ENCODE results near the gene SSBP2.

- TF ChIP-seq CTCF (IDR thresholded peaks at IDR 0.05) (no peak), POLR2A (IDR thresholded peaks at IDR 0.05) (no peak), POLR2AphosphoS5 (IDR thresholded peaks at IDR 0.05) (no peak), EP300 (IDR thresholded peaks at IDR 0.05) (no peak)
Observed at GRCh38 chr5:81605299-81605698, 145.6 kb downstream of the SSBP2 start.

Data from suprapubic skin (tissue), 4 donors.